ENCODE measurements around the gene PLEKHA5. TPM values are rescaled to one million over a fixed set of nuclear protein-coding genes. Genes with fewer than 3 reads are reported as not detected.

The PLEKHA5 gene
- polyA plus RNA-seq, 1 donor (not counting 4 experiments of a cell fraction or from before 2014, with no cell fraction given): 21.7 TPM

GRCh38 chr12:19138551-19138950 lies 9.0 kb downstream of the PLEKHA5 start:
- dilution Hi-C loops (cut with MboI; ENCODE audit: extremely low pct_ligation_motif_present, low sequenced_read_pairs): no loop called here
- Histone ChIP-seq H3K9me3 (ENCODE audit: control insufficient read depth, low read depth, low read length) (no peaks in the 10 kb centered on the region), H3K4me1 (ENCODE audit: control insufficient read depth, extremely low read depth, insufficient read depth, low read length) (peaks cover 19% of the 10 kb centered on the region), H2AFZ (ENCODE audit: control insufficient read depth, low read length) (no peak overlapping the region), H3K4me2 (ENCODE audit: control insufficient read depth, extremely low read depth, insufficient read depth, low read depth, low read length) (peak overlapping the region; percentile 52), H3K27ac (ENCODE audit: control insufficient read depth, insufficient read depth, low read length) (peak overlapping the region; percentile 32), H3K27me3 (ENCODE audit: control insufficient read depth, extremely low read depth, insufficient read depth, low read length) (no peaks in the 10 kb centered on the region), H4K20me1 (ENCODE audit: control insufficient read depth, extremely low read depth, insufficient read depth, low read length) (no peaks in the 10 kb centered on the region), H3K9me1 (ENCODE audit: control insufficient read depth, extremely low read depth, insufficient read depth, low read length) (no peaks in the 10 kb centered on the region), H3K4me3 (ENCODE audit: control insufficient read depth in 2 of 3, extremely low read depth in 1 of 3, insufficient read depth in 2 of 3, low read depth in 1 of 3, low read length in 3 of 3) (peak overlapping the region in 2 of 3 experiments; percentile 15 to 22), H3K9ac (ENCODE audit: control insufficient read depth, extremely low read depth, insufficient read depth, low read length) (no peak overlapping the region), H3K79me2 (ENCODE audit: control insufficient read depth, insufficient read depth, low read length) (peaks cover 79% of the 10 kb centered on the region), H3K36me3 (ENCODE audit: control insufficient read depth in 2 of 2, extremely low read depth in 1 of 2, insufficient read depth in 2 of 2, low read length in 2 of 2) (peaks cover 0 to 2% of the 10 kb centered on the region in 2 experiments)
- TF ChIP-seq EZH2 (IDR thresholded peaks at IDR 0.05; ENCODE audit: low read length): no peak
- no peak for TF ChIP-seq CTCF (optimal IDR thresholded peaks at IDR 0.05 in 1 of 3, IDR thresholded peaks at IDR 0.05 in 1 of 3, conservative IDR thresholded peaks at IDR 0.05 in 1 of 3; ENCODE audit: extremely low read depth in 1 of 3, insufficient read depth in 2 of 3, low read length in 3 of 3)
- DNase-seq (ENCODE audit: low read depth, low spot score) (peak; percentile 94), FAIRE-seq (peak; percentile 82)

GRCh38 chr12:19138956-19139355 lies 9.4 kb downstream of the PLEKHA5 start:
- H3K9me1 ChIP-seq (ENCODE audit: control insufficient read depth, extremely low read depth, insufficient read depth, low read length): no peaks in the 10 kb centered on the region
- no peak overlapping the region for H3K9ac ChIP-seq (ENCODE audit: control insufficient read depth, extremely low read depth, insufficient read depth, low read length)
- FAIRE-seq (no peak), DNase-seq (ENCODE audit: low read depth, low spot score) (no peak)
- dilution Hi-C loops (cut with MboI; ENCODE audit: extremely low pct_ligation_motif_present, low sequenced_read_pairs): no loop called here
- peak overlapping the region; percentile 32 for H3K27ac ChIP-seq (ENCODE audit: control insufficient read depth, insufficient read depth, low read length)
- TF ChIP-seq EZH2 (IDR thresholded peaks at IDR 0.05; ENCODE audit: low read length) (no peak), CTCF (optimal IDR thresholded peaks at IDR 0.05 in 1 of 3, IDR thresholded peaks at IDR 0.05 in 1 of 3, conservative IDR thresholded peaks at IDR 0.05 in 1 of 3; ENCODE audit: extremely low read depth in 1 of 3, insufficient read depth in 2 of 3, low read length in 3 of 3) (no peak)
- no peaks in the 10 kb centered on the region for H3K27me3 ChIP-seq (ENCODE audit: control insufficient read depth, extremely low read depth, insufficient read depth, low read length)
- no peaks in the 10 kb centered on the region for H3K9me3 ChIP-seq (ENCODE audit: control insufficient read depth, low read depth, low read length)
- H3K79me2 ChIP-seq (ENCODE audit: control insufficient read depth, insufficient read depth, low read length): peaks cover 79% of the 10 kb centered on the region
- peaks cover 19% of the 10 kb centered on the region for H3K4me1 ChIP-seq (ENCODE audit: control insufficient read depth, extremely low read depth, insufficient read depth, low read length)
- H3K4me3 ChIP-seq (ENCODE audit: control insufficient read depth in 2 of 3, extremely low read depth in 1 of 3, insufficient read depth in 2 of 3, low read depth in 1 of 3, low read length in 3 of 3): peak overlapping the region in 2 of 3 experiments; percentile 15 to 22
- no peak overlapping the region for H2AFZ ChIP-seq (ENCODE audit: control insufficient read depth, low read length)
- no peaks in the 10 kb centered on the region for H4K20me1 ChIP-seq (ENCODE audit: control insufficient read depth, extremely low read depth, insufficient read depth, low read length)
- peaks cover under 1 to 2% of the 10 kb centered on the region in 2 experiments for H3K36me3 ChIP-seq (ENCODE audit: control insufficient read depth in 2 of 2, extremely low read depth in 1 of 2, insufficient read depth in 2 of 2, low read length in 2 of 2)
- peak overlapping the region; percentile 52 for H3K4me2 ChIP-seq (ENCODE audit: control insufficient read depth, extremely low read depth, insufficient read depth, low read depth, low read length)

All from keratinocyte (primary cell).